IPS-NIHi7 (cell line): ENCODE results near the gene MTOR.
"Not testable (repeated sequence)": the region's sequence is repeated elsewhere in the genome, so short reads cannot be mapped to it uniquely, and the experiment has no call there.

Source experiments
- DNase-seq: peaks from one replicate; pipeline ENCODE4 v3.0.0; 2012; ENCODE audit warnings: mixed read lengths; ENCODE audit errors: extremely low spot score

Gene MTOR

GRCh38 chr1:11262171-11263049 is at the start of gene MTOR:
Gene MTOR, minus strand, starts transcription at chr1:11262551. Its CDS starts 3,142 bp downstream, at chr1:11259409.
- DNase-seq: peak; percentile 98

- no peak for DNase-seq
Observed at GRCh38 chr1:11309385-11309784, 47.0 kb upstream of the MTOR start.

GRCh38 chr1:11308699-11309224 is 46.4 kb upstream of the MTOR start:
- no peak for DNase-seq

- DNase-seq: no peak
Observed at GRCh38 chr1:11307852-11308251, 45.5 kb upstream of the MTOR start.

GRCh38 chr1:11305516-11305915 is 43.2 kb upstream of the MTOR start:
- not testable (repeated sequence) for DNase-seq

- DNase-seq: no peak
Observed at GRCh38 chr1:11302366-11302765, 40.0 kb upstream of the MTOR start.

GRCh38 chr1:11301601-11302000 is 39.2 kb upstream of the MTOR start:
- DNase-seq: no peak

GRCh38 chr1:11299225-11299574 is 36.8 kb upstream of the MTOR start:
- no peak for DNase-seq

GRCh38 chr1:11298390-11299224 is 36.3 kb upstream of the MTOR start:
- DNase-seq: no peak

- DNase-seq: not testable (repeated sequence)
Observed at GRCh38 chr1:11297774-11298173, 35.4 kb upstream of the MTOR start.

- no peak for DNase-seq
Observed at GRCh38 chr1:11295905-11296304, 33.6 kb upstream of the MTOR start.

GRCh38 chr1:11294951-11295350 is 32.6 kb upstream of the MTOR start:
- DNase-seq: no peak

- no peak for DNase-seq
Observed at GRCh38 chr1:11293856-11294255, 31.5 kb upstream of the MTOR start.

GRCh38 chr1:11291049-11291448 is 28.7 kb upstream of the MTOR start:
- no peak for DNase-seq

GRCh38 chr1:11289064-11289463 is 26.7 kb upstream of the MTOR start:
- DNase-seq: no peak

- peak; percentile 57 for DNase-seq
Observed at GRCh38 chr1:11286735-11287410, 24.5 kb upstream of the MTOR start.

- peak; percentile 26 for DNase-seq
Observed at GRCh38 chr1:11285883-11286734, 23.8 kb upstream of the MTOR start.

GRCh38 chr1:11284784-11285183 is 22.4 kb upstream of the MTOR start:
- DNase-seq: no peak

GRCh38 chr1:11283151-11283550 is 20.8 kb upstream of the MTOR start:
- DNase-seq: no peak

GRCh38 chr1:11281518-11282331 is 19.4 kb upstream of the MTOR start:
- no peak for DNase-seq
